Neutrophil (primary cell): Measurements from ENCODE around the gene NEO1.

ENCODE experiments used
- H3K27ac ChIP-seq: fragments of 200-600 bp; sonication (generic); 2 replicates; pipeline ENCODE4 v1.5.1; 2016; ENCODE audit warnings: mild to moderate bottlenecking, moderate library complexity
- H3K27me3 ChIP-seq: fragments of 200-600 bp; sonication (generic); 2 replicates; pipeline ENCODE4 v1.6.0; 2016; ENCODE audit warnings: mild to moderate bottlenecking
- H3K36me3 ChIP-seq: fragments of 200-600 bp; sonication (generic); 2 replicates; pipeline ENCODE4 v1.5.1; 2017
- H3K4me1 ChIP-seq, 2 experiments: fragments of 200-600 bp in 1 of 2; sonication (generic) in 1 of 2; 1 replicate in 1 of 2; 2 replicates in 1 of 2; pipeline versions ENCODE4 v1.5.1 to v1.6.1; 2013 to 2016; ENCODE audit warnings: low read depth in 1 of 2, low read length in 1 of 2, mild to moderate bottlenecking in 1 of 2, moderate library complexity in 1 of 2; ENCODE audit not compliant: control insufficient read depth in 1 of 2, insufficient read depth in 1 of 2
- H3K4me3 ChIP-seq, 2 experiments: fragments of 200-600 bp in 1 of 2; sonication (generic) in 1 of 2; 1 replicate in 1 of 2; 2 replicates in 1 of 2; pipeline ENCODE4 v1.5.1; 2013 to 2016; ENCODE audit warnings: low read depth in 1 of 2, low read length in 1 of 2, mild to moderate bottlenecking in 1 of 2, moderate library complexity in 1 of 2
- H3K9me3 ChIP-seq: fragments of 200-600 bp; sonication (generic); 2 replicates; pipeline ENCODE4 v1.5.1; 2016
- TF ChIP-seq, protein P1 (sequence below): fragments of 200-600 bp; sonication (generic); IDR thresholded peaks from 2 replicates; pipeline ENCODE4 v1.5.1; 2016; ENCODE audit warnings: antibody characterized with exemption

The NEO1 gene

DNA sequence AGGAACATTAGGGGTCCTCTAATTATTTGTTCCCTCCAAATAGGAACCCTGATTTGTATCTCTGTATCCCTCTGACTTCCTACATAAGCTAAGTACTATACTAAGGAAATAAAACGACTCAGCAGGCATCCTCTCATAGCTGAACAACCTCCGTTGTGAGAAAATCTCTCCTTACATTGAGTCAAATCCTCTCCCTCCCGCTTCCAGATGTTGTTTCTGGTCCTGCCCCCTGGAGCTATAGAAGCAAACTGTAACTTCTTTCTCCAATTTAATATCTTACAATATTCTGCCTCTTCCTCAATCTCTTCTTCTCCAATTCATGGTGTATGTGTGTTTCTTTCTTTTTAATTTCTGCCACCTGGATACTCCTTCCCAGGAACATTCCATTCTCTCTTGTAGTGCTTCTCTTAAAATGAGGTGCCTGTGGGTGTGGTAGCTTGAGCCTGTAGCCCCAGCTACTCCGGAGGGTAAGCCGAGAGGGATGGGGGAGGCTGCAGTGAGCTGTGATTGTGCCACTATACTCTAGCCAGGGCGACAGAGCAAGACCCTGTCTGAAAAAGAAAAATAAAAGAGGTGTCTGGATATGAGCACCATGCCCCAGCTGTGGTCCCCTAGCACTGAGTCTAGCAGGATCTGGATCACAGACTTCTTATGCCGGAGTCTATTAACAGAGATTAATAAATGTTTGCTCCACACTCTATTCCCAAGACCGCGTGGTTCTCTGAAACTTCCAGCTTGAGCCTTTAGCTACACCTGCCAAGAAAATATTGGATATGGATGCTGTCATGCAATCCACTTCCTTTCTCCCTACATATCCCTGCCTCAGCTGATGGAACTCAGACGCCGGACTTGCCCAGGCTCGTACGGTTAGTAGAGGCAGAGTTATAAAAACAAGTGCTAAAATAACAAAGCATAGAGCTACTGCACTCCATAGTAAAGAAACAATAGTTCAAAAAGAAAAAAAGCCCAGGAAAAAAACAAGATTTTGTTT is 42.9 kb upstream of the NEO1 start:
- Histone ChIP-seq H3K27me3 (peaks cover 69% of the 10 kb centered on the region), H3K4me1 (no peaks in the 10 kb centered on the region), H3K4me3 (no peak overlapping the region), H3K27ac (no peak overlapping the region), H3K36me3 (no peaks in the 10 kb centered on the region), H3K9me3 (no peaks in the 10 kb centered on the region)
- TF ChIP-seq, protein P1, sequence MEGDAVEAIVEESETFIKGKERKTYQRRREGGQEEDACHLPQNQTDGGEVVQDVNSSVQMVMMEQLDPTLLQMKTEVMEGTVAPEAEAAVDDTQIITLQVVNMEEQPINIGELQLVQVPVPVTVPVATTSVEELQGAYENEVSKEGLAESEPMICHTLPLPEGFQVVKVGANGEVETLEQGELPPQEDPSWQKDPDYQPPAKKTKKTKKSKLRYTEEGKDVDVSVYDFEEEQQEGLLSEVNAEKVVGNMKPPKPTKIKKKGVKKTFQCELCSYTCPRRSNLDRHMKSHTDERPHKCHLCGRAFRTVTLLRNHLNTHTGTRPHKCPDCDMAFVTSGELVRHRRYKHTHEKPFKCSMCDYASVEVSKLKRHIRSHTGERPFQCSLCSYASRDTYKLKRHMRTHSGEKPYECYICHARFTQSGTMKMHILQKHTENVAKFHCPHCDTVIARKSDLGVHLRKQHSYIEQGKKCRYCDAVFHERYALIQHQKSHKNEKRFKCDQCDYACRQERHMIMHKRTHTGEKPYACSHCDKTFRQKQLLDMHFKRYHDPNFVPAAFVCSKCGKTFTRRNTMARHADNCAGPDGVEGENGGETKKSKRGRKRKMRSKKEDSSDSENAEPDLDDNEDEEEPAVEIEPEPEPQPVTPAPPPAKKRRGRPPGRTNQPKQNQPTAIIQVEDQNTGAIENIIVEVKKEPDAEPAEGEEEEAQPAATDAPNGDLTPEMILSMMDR: no peak

DNA sequence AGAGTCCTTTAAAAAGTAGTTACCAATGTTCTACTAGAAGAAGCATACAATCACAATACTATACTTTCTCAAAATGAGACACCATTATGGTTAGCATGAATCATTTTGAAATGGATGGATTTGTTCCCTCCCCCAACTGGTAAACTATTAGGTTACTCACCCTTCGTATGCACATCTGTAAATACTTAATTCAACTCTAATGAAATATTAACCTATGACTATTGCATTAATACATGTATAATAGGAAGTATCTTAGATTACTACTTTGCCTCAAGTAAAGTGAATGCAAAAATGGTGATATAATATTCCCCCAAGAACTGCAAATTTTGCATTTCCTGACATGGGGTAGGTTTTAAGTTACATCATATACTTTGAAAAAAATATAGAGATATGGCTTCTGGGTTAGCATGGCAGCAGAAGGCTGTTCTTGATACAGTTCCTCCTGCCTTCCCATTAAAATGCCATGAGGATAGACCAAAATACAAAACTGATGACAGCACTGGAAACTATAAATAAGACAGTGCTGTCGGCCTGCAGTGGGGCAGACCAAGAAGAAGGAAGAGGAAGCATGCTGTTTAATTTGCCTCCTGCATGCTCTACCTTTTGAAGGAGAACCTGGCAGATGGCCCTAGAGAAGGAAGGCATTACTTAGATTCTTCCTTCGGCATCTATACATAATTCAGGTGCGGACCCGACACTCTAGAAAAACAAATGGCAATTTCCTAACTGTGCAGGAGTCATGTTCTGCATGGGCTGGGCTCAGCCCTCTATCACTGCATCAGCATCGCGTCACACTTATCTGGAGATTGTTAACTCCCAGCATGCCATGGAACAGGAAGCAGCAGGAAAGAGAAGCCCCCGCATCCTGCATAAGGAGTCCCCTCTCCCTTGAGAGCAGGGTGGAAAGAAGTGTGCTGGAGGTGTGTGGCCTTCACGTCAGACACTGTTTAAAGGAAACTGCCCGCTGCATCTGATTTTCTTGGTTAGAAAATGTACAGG is 41.8 kb upstream of the NEO1 start:
- Histone ChIP-seq H3K27me3 (peaks cover 60% of the 10 kb centered on the region), H3K36me3 (no peaks in the 10 kb centered on the region), H3K4me1 (no peaks in the 10 kb centered on the region), H3K27ac (no peak overlapping the region), H3K9me3 (no peaks in the 10 kb centered on the region), H3K4me3 (no peak overlapping the region)
- TF ChIP-seq, protein P1: no peak

DNA sequence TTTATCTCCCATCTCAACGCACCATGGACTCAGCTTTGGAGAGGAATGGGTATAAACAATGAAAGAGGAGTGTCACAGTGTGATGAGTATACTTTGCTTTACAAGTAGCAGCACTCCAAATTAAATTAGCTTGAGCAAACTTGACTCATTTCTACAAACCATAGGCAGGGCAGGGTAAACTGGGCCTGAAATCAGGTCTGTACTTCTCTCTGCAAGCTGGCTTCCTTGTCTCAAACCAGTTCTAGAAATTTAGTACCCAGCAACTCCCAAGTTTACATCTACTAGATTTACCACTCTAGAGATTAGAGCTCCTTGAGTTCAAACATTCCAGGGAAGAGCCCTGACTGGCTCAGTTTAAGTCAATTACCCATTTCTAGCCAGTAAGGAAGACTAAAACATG is 37.4 kb upstream of the NEO1 start:
- Histone ChIP-seq H3K36me3 (no peaks in the 10 kb centered on the region), H3K9me3 (no peaks in the 10 kb centered on the region), H3K4me1 (no peaks in the 10 kb centered on the region), H3K27ac (no peak overlapping the region), H3K27me3 (peaks cover 44% of the 10 kb centered on the region), H3K4me3 (no peak overlapping the region)
- TF ChIP-seq, protein P1: no peak

DNA sequence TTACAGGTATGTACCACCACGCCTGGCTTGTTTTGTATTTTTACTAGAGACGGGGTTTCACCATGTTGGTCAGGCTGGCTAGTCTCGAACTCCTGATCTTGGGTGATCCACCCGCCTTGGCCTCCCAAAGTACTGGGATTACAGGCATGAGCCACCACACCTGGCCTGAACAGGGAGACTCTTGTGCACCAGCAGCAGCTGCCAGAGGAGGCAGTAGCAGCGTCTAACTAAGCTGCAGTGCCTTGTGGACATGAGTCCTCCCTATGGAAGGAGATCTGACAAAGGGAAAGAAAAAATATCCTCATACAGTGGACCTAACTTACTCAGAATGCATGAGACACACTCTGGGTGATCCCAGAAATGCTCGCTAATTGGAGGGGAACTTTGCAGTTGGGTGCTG is 36.8 kb upstream of the NEO1 start:
- Histone ChIP-seq H3K27me3 (peaks cover 44% of the 10 kb centered on the region), H3K9me3 (no peaks in the 10 kb centered on the region), H3K27ac (no peak overlapping the region), H3K4me1 (no peaks in the 10 kb centered on the region), H3K4me3 (no peak overlapping the region), H3K36me3 (no peaks in the 10 kb centered on the region)
- TF ChIP-seq, protein P1: no peak

DNA sequence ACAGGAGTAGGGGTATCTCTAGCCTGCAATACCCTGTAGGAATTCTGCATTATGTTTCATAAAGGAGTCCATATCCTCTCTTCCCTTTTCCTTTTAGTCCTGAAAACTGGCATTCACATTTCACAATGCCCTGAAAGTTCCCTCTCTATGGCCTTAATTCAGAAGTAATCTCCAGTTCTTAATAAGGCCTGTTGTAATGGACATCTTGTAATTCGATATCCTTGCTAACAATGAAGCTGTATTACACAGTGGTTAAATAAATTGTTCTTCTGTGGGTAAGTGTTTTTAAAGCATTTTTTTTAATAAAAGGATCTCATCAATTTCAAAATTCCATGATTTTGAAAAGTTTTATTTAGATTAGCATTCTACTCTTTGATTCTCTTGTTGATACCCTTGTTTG is 34.3 kb upstream of the NEO1 start:
- TF ChIP-seq, protein P1: no peak
- H3K27ac ChIP-seq: no peak overlapping the region
- H3K4me1 ChIP-seq: no peaks in the 10 kb centered on the region
- no peak overlapping the region for H3K4me3 ChIP-seq
- H3K9me3 ChIP-seq: no peaks in the 10 kb centered on the region
- no peaks in the 10 kb centered on the region for H3K36me3 ChIP-seq
- peaks cover 53% of the 10 kb centered on the region for H3K27me3 ChIP-seq
